NCI-H146 (cell line): Measurements from ENCODE around the gene SLC25A31.

Experiments used
- DNase-seq: peaks from one replicate; lab custom pipeline; 2025; lab: John Stamatoyannopoulos, UW

Gene SLC25A31

GRCh38 chr4:127730142-127730913, at the start of gene SLC25A31:
Gene SLC25A31 (plus strand): TSS chr4:127730400. CDS start chr4:127730546, 146 bp downstream.
- DNase-seq, result no peak

GRCh38 chr4:127685292-127685691, 44.9 kb upstream of the SLC25A31 start:
- DNase-seq, result no peak

- no peak for DNase-seq
Observed at GRCh38 chr4:127686658-127687057, 43.5 kb upstream of the SLC25A31 start.

GRCh38 chr4:127687580-127687979, 42.6 kb upstream of the SLC25A31 start:
- DNase-seq, result no peak

GRCh38 chr4:127698789-127699200, 31.4 kb upstream of the SLC25A31 start:
- no peak for DNase-seq

- no peak for DNase-seq
Observed at GRCh38 chr4:127708985-127709384, 21.2 kb upstream of the SLC25A31 start.

- DNase-seq, result no peak
Observed at GRCh38 chr4:127709456-127709855, 20.7 kb upstream of the SLC25A31 start.

GRCh38 chr4:127731406-127731805, 1.2 kb downstream of the SLC25A31 start:
- no peak for DNase-seq

GRCh38 chr4:127732623-127733328, 2.6 kb downstream of the SLC25A31 start:
- DNase-seq, result peak; percentile 16

- no peak for DNase-seq
Observed at GRCh38 chr4:127734976-127735375, 4.8 kb downstream of the SLC25A31 start.

GRCh38 chr4:127737295-127737694, 7.1 kb downstream of the SLC25A31 start:
- DNase-seq, result no peak

GRCh38 chr4:127741247-127741646, 11.0 kb downstream of the SLC25A31 start:
- no peak for DNase-seq

- no peak for DNase-seq
Observed at GRCh38 chr4:127747883-127748282, 17.7 kb downstream of the SLC25A31 start.

GRCh38 chr4:127748957-127749356, 18.8 kb downstream of the SLC25A31 start:
- DNase-seq, result no peak

GRCh38 chr4:127756906-127757305, 26.7 kb downstream of the SLC25A31 start:
- no peak for DNase-seq

- DNase-seq, result no peak
Observed at GRCh38 chr4:127759228-127759820, 29.1 kb downstream of the SLC25A31 start.

GRCh38 chr4:127759893-127760292, 29.7 kb downstream of the SLC25A31 start:
- DNase-seq, result no peak

GRCh38 chr4:127771535-127772275, 41.5 kb downstream of the SLC25A31 start:
- no peak for DNase-seq

- DNase-seq, result no peak
Observed at GRCh38 chr4:127772769-127773671, 42.8 kb downstream of the SLC25A31 start.

- DNase-seq, result no peak
Observed at GRCh38 chr4:127775843-127776242, 45.6 kb downstream of the SLC25A31 start.

- DNase-seq, result peak; percentile 21
Observed at GRCh38 chr4:127776620-127777019, 46.4 kb downstream of the SLC25A31 start.
